Fibroblast of villous mesenchyme (primary cell): ENCODE results near the gene HNRNPF. TPM values are rescaled to one million over a fixed set of nuclear protein-coding genes. Genes with fewer than 3 reads are reported as not detected.

ENCODE experiments used
- DNase-seq: peaks from one replicate; pipeline ENCODE4 v3.0.0-alpha.2; 2010; ENCODE audit warnings: low read depth
- H3K4me3 ChIP-seq: 2 replicates; pipeline ENCODE4 v1.5.1; 2011; ENCODE audit warnings: low read depth, mild to moderate bottlenecking, low read length
- total RNA-seq: library from RNA; depleted of rRNA; stranded (reverse); fragments of >200 nt; gene quantifications from 2 replicates; pipeline ENCODE4 v1.2.3, GENCODE V29; 2012
- TF ChIP-seq, protein P1 (sequence below): IDR thresholded peaks from 2 replicates; pipeline ENCODE4 v1.5.1; 2012; ENCODE audit warnings: low read depth, mild to moderate bottlenecking, low read length; ENCODE audit not compliant: insufficient read depth

The HNRNPF gene
- total RNA-seq, 1 donor = 203 TPM

GRCh38 chr10:43417950-43418768, 9.2 kb upstream of the HNRNPF start:
- TF ChIP-seq, protein P1, sequence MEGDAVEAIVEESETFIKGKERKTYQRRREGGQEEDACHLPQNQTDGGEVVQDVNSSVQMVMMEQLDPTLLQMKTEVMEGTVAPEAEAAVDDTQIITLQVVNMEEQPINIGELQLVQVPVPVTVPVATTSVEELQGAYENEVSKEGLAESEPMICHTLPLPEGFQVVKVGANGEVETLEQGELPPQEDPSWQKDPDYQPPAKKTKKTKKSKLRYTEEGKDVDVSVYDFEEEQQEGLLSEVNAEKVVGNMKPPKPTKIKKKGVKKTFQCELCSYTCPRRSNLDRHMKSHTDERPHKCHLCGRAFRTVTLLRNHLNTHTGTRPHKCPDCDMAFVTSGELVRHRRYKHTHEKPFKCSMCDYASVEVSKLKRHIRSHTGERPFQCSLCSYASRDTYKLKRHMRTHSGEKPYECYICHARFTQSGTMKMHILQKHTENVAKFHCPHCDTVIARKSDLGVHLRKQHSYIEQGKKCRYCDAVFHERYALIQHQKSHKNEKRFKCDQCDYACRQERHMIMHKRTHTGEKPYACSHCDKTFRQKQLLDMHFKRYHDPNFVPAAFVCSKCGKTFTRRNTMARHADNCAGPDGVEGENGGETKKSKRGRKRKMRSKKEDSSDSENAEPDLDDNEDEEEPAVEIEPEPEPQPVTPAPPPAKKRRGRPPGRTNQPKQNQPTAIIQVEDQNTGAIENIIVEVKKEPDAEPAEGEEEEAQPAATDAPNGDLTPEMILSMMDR = no peak
- DNase-seq = no peak
- no peak overlapping the region for H3K4me3 ChIP-seq

- TF ChIP-seq, protein P1 = no peak
- H3K4me3 ChIP-seq = no peak overlapping the region
- DNase-seq = no peak
Measured at GRCh38 chr10:43415544-43415943, 6.6 kb upstream of the HNRNPF start.

DNA sequence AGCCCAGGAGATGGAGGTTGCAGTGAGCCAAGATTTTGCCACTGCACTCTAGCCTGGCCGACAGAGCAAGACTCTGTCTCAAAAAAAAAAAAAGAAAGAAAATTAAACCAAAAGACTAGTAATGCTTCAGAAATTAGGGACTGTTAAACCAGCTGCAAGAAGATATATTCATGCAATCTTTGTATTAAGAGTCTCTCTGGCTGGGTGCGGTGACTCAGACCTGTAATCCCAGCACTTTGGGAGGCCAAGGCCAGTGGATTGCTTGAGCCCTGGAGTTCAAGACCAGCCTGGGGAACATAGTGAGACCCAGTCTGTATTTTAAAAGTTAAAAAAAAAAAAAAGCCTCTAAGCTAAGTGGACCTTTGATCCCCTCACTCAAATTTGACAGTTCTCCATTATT, 2.5 kb upstream of the HNRNPF start:
- H3K4me3 ChIP-seq = no peak overlapping the region
- no peak for DNase-seq
- TF ChIP-seq, protein P1 = no peak

DNA sequence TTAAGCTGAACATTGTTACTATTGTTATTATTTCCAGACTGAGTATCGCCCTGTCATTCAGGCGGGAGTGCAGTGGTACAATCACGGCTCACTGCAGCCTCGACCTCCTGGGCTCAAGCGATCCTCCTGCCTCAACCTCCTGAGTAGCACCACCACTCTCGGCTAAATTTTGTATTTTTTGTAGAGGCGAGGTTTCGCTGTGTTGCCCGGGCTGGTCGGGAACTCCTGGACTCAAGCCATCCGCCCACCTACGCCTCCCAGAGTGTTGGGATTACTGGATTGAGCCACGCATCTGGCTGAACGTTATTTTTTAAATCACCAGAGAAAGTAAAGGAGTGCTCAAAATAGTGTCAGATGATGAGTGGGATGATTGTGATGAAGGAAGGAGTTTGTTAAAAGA, 1.4 kb upstream of the HNRNPF start:
- H3K4me3 ChIP-seq = peak overlapping the region; percentile 69
- no peak for DNase-seq
- TF ChIP-seq, protein P1 = no peak

DNA sequence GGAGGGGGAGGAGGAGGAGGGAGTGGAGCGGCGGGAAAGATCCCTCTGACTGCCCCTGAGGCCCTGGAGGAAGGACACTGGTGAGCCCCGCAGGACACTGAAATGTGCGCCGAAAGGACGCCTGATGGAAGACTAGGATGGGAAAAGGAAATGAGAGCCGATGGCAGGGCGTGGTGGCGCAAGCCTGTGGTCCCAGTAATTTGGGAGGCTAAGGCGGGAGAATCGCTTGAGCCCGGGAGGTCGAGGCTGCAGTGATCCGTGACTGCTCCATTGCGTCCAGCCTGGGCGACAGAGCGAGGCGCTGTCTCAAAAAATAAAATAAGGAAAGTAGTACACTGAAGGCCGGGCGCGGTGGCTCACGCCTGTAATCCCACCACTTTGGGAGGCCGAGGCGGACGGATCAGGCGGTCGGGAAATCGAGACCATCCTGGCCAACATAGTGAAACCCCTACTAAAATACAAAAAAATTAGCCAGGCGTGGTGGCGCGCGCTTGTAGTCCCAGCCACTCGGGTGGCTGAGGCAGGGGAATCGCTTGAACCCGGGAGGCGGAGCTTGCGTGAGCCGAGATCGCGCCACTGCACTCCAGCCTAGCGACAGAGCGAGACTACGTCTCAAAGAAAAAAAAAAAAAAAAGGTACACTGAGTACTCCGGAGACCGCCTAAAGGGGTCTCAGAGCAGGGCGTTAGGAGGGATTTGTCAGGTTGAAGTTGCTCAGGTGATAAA, 561 bp upstream of the HNRNPF start:
- DNase-seq = no peak
- peak overlapping the region; percentile 69 for H3K4me3 ChIP-seq
- TF ChIP-seq, protein P1 = no peak

DNA sequence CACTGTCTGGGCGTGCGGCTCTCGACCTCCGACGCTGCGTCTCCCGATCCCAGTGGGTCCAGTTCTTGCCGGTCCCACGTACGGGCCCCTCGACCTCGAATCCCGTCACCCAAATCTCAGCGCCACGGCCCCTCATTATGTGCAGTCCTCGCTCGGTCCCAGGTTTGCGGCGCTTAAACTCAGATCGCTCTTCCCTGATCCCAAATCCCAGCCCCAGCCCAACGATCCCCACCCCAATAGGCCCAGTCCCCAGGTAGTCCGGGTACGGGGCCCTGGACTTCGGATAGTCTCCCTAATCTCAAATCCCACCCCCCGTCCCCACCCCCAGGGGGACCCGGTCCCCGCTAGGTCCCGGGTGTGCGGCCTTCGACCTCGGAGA, 666 bp downstream of the HNRNPF start:
- DNase-seq = no peak
- TF ChIP-seq, protein P1 = no peak
- H3K4me3 ChIP-seq = peak overlapping the region; percentile 83
